HG02571 (cell line): Measurements from ENCODE around the gene MLXIP.

Source experiments
- ATAC-seq: cut with Tn5 transposase; IDR thresholded peaks from one replicate; pipeline ENCODE4 v1.9.1; 2021; ENCODE audit warnings: mild to moderate bottlenecking, moderate library complexity; ENCODE audit not compliant: unreplicated experiment

Gene MLXIP

GRCh38 chr12:122079033-122079531 is 526 bp downstream of the MLXIP start:
- no peak for ATAC-seq

- ATAC-seq, result no peak
Observed at GRCh38 chr12:122079532-122080081, 1.1 kb downstream of the MLXIP start.

GRCh38 chr12:122080149-122081082 is 1.9 kb downstream of the MLXIP start:
- ATAC-seq, result no peak

GRCh38 chr12:122081083-122081696 is 2.6 kb downstream of the MLXIP start:
- no peak for ATAC-seq

- no peak for ATAC-seq
Observed at GRCh38 chr12:122081697-122082221, 3.2 kb downstream of the MLXIP start.

- ATAC-seq, result no peak
Observed at GRCh38 chr12:122082621-122083356, 4.2 kb downstream of the MLXIP start.

- ATAC-seq, result no peak
Observed at GRCh38 chr12:122084857-122085405, 6.4 kb downstream of the MLXIP start.

GRCh38 chr12:122085591-122085990 is 7.0 kb downstream of the MLXIP start:
- no peak for ATAC-seq

- ATAC-seq, result no peak
Observed at GRCh38 chr12:122086116-122086515, 7.6 kb downstream of the MLXIP start.

GRCh38 chr12:122086641-122087285 is 8.2 kb downstream of the MLXIP start:
- no peak for ATAC-seq

- ATAC-seq, result no peak
Observed at GRCh38 chr12:122087431-122088178, 9.0 kb downstream of the MLXIP start.

GRCh38 chr12:122088179-122088810 is 9.7 kb downstream of the MLXIP start:
- no peak for ATAC-seq

GRCh38 chr12:122089077-122089476 is 10.5 kb downstream of the MLXIP start:
- ATAC-seq, result no peak

- ATAC-seq, result no peak
Observed at GRCh38 chr12:122090759-122091515, 12.4 kb downstream of the MLXIP start.

GRCh38 chr12:122093098-122093883 is 14.7 kb downstream of the MLXIP start:
- ATAC-seq, result no peak

- no peak for ATAC-seq
Observed at GRCh38 chr12:122094137-122094734, 15.7 kb downstream of the MLXIP start.
